ENCODE data around the gene PTPN22. TPM values are rescaled to one million over a fixed set of nuclear protein-coding genes. Genes with fewer than 3 reads are reported as not detected.
A peak's percentile ranks its signal among the peaks of the same experiment; 100 is the strongest.

Gene PTPN22
- total RNA-seq, 2 experiments from 2014 or later, result 28.3 to 30.2 TPM

DNA sequence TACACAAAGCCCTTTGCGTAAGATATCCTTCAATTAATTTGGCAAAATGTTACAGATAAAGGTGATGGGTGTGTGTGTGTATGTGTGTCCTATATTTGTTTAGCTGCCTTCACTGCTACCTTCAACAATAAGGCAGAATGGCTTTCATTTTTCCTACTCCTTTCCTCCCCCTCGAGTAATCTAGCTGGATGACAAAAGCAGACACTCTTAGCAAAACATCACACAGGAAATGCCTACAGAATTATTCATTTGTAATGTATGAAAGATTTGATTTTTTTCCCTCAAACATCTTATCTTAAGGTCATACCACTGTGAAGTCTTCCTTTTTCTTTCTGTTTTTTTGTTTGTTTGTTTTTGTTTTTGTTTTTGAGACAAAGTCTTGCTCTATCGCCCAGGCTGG lies 10.6 kb downstream of the PTPN22 start:
- Mint-ChIP-seq H3K27ac (no peak overlapping the region), H3K4me3 (no peak overlapping the region), H3K9me3 (no peaks in the 10 kb centered on the region), H3K4me1 (ENCODE audit: low read depth) (peaks cover 55% of the 10 kb centered on the region), H3K27me3 (no peaks in the 10 kb centered on the region), H3K36me3 (ENCODE audit: low read depth) (peaks cover 65% of the 10 kb centered on the region)
- Histone ChIP-seq H3K27me3 (ENCODE audit: control insufficient read depth in 1 of 2, insufficient read depth in 2 of 2, low read length in 2 of 2) (no peaks in the 10 kb centered on the region), H3K4me1 (ENCODE audit: insufficient read depth, low read length) (peaks cover 10% of the 10 kb centered on the region), H3K4me3 (ENCODE audit: low read length) (no peak overlapping the region), H3K27ac (ENCODE audit: low read depth in 1 of 2, low read length in 2 of 2) (no peak overlapping the region), H3K36me3 (ENCODE audit: insufficient read depth, low read length) (peaks cover 47% of the 10 kb centered on the region), H3K9me3 (ENCODE audit: control insufficient read depth in 1 of 2, insufficient read depth in 1 of 2, low read length in 2 of 2) (no peaks in the 10 kb centered on the region)
- ChIA-PET CTCF (interaction anchor here (1.2 kb wide), 1 partner anchor 8 kb away, joined by 4 read pairs; no protein-coding TSS in a partner anchor), POLR2A (interaction anchor here (0.7 to 2.0 kb wide), 2 partner anchors 11 to 43 kb away, joined by 3 to 6 read pairs; no protein-coding TSS in a partner anchor)
- DNase-seq (no peak), ATAC-seq (ENCODE audit: poor library complexity) (no peak)
- TF ChIP-seq, protein P1, sequence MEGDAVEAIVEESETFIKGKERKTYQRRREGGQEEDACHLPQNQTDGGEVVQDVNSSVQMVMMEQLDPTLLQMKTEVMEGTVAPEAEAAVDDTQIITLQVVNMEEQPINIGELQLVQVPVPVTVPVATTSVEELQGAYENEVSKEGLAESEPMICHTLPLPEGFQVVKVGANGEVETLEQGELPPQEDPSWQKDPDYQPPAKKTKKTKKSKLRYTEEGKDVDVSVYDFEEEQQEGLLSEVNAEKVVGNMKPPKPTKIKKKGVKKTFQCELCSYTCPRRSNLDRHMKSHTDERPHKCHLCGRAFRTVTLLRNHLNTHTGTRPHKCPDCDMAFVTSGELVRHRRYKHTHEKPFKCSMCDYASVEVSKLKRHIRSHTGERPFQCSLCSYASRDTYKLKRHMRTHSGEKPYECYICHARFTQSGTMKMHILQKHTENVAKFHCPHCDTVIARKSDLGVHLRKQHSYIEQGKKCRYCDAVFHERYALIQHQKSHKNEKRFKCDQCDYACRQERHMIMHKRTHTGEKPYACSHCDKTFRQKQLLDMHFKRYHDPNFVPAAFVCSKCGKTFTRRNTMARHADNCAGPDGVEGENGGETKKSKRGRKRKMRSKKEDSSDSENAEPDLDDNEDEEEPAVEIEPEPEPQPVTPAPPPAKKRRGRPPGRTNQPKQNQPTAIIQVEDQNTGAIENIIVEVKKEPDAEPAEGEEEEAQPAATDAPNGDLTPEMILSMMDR (IDR thresholded peaks at IDR 0.05), result no peak
- intact Hi-C loops (cut with DNase I, micrococcal nuclease), result no loop called here

GRCh38 chr1:113859478-113860175 lies 11.9 kb downstream of the PTPN22 start:
- TF ChIP-seq, protein P1 (IDR thresholded peaks at IDR 0.05), result no peak
- intact Hi-C loops (cut with DNase I, micrococcal nuclease), result no loop called here
- CTCF ChIA-PET, result interaction anchor here (1.1 to 1.3 kb wide), 4 partner anchors 9 to 787 kb away, joined by 3 to 5 read pairs (median 4); partner anchors contain the start of genes HIPK1 and LRIG2
- H3K36me3 ChIP-seq (ENCODE audit: insufficient read depth, low read length), result peaks cover 51% of the 10 kb centered on the region
- H3K36me3 Mint-ChIP-seq (ENCODE audit: low read depth), result peaks cover 63% of the 10 kb centered on the region
- ATAC-seq (ENCODE audit: poor library complexity) (no peak), DNase-seq (peak in 2 of 14 experiments; percentile 32 to 53)
- no peaks in the 10 kb centered on the region for H3K27me3 ChIP-seq (ENCODE audit: control insufficient read depth in 1 of 2, insufficient read depth in 2 of 2, low read length in 2 of 2)
- no peaks in the 10 kb centered on the region for H3K9me3 ChIP-seq (ENCODE audit: control insufficient read depth in 1 of 2, insufficient read depth in 1 of 2, low read length in 2 of 2)
- H3K27me3 Mint-ChIP-seq, result no peaks in the 10 kb centered on the region
- no peak overlapping the region for H3K4me3 ChIP-seq (ENCODE audit: low read length)
- POLR2A ChIA-PET, result interaction anchor here (1.1 to 2.0 kb wide), 4 partner anchors 9 to 44 kb away, joined by 3 to 8 read pairs (median 4); no protein-coding TSS in a partner anchor
- no peak overlapping the region for H3K4me3 Mint-ChIP-seq
- no peak overlapping the region for H3K27ac Mint-ChIP-seq
- peaks cover 44% of the 10 kb centered on the region for H3K4me1 Mint-ChIP-seq (ENCODE audit: low read depth)
- peaks cover 10% of the 10 kb centered on the region for H3K4me1 ChIP-seq (ENCODE audit: insufficient read depth, low read length)
- H3K27ac ChIP-seq (ENCODE audit: low read depth in 1 of 2, low read length in 2 of 2), result no peak overlapping the region
- H3K9me3 Mint-ChIP-seq, result no peaks in the 10 kb centered on the region

DNA sequence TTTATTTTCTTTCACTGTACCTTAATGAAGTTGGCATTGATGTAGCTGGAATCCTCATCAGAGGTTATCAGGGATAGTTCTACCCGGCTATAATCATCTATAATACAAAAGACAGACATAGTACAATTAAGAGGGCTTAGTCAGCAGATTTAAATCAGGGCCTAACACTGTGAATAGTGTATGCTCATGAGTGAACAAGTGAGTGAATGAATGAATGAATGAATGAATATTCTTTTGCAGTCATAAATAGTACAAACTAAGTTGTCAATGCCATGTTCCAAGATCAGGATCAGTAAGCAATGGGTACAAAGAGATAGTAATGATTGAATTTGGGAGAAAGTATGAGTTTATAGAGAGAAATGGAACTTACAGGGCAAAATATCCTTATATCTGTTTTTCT lies 12.5 kb downstream of the PTPN22 start:
- Histone ChIP-seq H3K9me3 (ENCODE audit: control insufficient read depth in 1 of 2, insufficient read depth in 1 of 2, low read length in 2 of 2) (no peaks in the 10 kb centered on the region), H3K27me3 (ENCODE audit: control insufficient read depth in 1 of 2, insufficient read depth in 2 of 2, low read length in 2 of 2) (no peaks in the 10 kb centered on the region), H3K27ac (ENCODE audit: low read depth in 1 of 2, low read length in 2 of 2) (no peak overlapping the region), H3K4me1 (ENCODE audit: insufficient read depth, low read length) (peaks cover 10% of the 10 kb centered on the region), H3K4me3 (ENCODE audit: low read length) (no peak overlapping the region), H3K36me3 (ENCODE audit: insufficient read depth, low read length) (peaks cover 54% of the 10 kb centered on the region)
- Mint-ChIP-seq H3K4me1 (ENCODE audit: low read depth) (peaks cover 44% of the 10 kb centered on the region), H3K27ac (no peak overlapping the region), H3K36me3 (ENCODE audit: low read depth) (peaks cover 66% of the 10 kb centered on the region), H3K4me3 (no peak overlapping the region), H3K9me3 (no peaks in the 10 kb centered on the region), H3K27me3 (no peaks in the 10 kb centered on the region)
- ATAC-seq (ENCODE audit: poor library complexity) (no peak), DNase-seq (no peak)
- ChIA-PET CTCF (interaction anchor here (1.1 to 1.3 kb wide), 3 partner anchors 45 to 786 kb away, joined by 3 to 5 read pairs (median 3); partner anchors contain the start of genes HIPK1 and LRIG2), POLR2A (interaction anchor here (1.8 kb wide), 1 partner anchor 11 kb away, joined by 8 read pairs; no protein-coding TSS in a partner anchor)
- intact Hi-C loops (cut with DNase I, micrococcal nuclease), result no loop called here
- TF ChIP-seq, protein P1 (IDR thresholded peaks at IDR 0.05), result no peak
